HG02973 (cell line): ENCODE data around the gene DPF3.

Experiments
- ATAC-seq: cut with Tn5 transposase; IDR thresholded peaks from one replicate; pipeline ENCODE4 v1.9.1; 2021; ENCODE audit warnings: moderate library complexity; ENCODE audit not compliant: unreplicated experiment

Gene DPF3

DNA sequence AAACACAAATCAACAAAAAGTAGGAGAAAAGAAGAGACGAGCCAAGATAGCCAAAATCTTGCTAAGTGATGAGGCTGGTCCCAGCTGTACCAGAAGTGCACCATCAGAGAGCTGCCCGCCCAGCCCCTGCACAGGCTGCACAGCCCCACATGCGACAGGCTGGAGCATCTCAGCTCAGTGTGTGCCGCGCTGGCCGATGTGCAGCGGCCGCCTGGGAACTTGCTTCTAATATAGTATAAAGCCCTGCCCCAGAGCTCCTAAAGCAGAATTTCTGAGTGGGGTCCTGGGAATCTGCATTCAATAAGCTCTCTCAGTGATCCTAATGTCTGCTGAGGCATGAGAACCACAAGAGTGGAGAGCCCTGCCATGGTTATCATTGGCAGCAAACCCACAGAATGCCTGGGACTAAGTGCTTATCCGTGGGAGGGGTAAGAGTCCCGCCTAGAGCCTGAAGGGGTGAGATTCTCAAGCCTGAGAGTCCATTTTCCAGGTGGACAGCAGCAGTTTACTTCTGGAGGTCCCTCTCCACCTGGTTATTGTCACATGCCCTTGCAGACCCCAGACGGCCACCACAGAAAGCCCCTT, 171.6 kb downstream of the DPF3 start:
- ATAC-seq: no peak

DNA sequence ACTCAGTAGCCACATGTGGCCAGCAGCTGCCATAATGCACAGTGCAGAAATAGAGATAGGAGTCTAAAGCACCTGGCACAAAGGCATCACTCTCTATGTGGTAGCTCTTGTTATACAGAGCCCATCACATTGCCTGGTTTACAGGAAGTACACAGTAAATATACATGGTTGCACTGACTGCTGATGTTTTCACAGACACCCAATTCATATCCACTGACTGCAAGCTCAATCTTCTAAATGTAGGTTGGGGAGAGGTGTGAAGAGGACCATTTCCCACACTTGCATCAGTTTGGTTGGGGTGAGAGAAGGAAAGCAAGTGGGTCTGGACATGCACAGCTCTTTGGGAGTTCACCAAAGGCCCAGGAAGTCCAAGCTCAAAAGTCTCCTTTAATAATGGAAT, 172.8 kb downstream of the DPF3 start:
- ATAC-seq: no peak

DNA sequence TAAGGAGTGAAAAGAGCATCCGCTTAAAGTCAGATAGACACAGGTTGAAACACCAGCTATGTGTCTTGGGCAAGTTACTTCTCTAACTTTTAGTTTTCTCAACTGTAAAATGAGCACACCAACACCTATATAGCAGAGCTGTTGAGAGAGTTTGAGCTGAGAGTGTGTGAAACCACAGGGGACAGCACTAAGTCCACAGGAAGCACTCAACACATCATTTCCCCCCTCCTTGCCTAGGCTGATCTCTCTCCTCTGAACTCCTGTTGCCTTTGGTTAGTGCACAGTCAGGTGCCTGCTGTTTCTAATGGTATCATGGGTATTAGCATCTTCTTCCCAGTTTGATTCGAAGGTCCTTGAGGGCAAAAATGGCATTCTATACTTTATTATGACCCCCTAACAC, 176.7 kb downstream of the DPF3 start:
- ATAC-seq: no peak

DNA sequence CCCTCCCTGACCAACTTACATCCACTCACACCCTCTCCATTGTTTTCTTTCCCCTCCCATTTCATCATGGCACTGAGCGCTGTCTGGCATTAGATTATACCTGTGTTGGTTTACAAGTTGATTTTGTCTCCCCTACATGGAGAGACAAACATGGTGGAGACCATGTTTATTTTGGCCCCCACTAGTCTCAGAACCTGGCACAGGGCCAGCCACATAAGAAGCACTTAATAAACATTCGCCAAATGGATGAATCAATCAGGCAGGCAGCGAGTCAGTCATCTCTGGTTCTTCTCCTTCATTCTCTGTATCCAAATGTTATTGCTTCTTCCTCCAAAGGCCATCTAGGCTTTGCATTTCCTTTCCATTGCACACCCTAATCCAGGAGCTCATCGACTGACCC, 177.4 kb downstream of the DPF3 start:
- ATAC-seq: no peak

DNA sequence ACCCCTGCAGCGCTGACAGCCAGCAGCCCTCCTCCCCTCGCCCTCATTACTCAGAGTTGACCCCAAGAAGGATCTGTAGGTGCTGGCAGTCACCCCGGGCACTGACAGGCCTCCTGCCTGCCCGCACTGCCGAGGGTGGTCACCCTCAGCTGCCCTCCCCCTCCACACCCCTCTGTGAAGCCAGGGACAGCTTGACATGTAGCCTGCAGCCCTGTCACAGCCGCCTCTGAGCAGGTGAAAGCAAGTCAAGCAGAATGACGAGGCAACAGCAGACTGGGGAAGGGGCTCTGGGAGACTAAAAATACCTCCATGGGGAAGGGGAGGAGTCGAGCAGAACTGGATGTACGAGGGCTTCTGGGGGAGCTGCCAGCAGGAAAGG, 178.1 kb downstream of the DPF3 start:
- no peak for ATAC-seq

DNA sequence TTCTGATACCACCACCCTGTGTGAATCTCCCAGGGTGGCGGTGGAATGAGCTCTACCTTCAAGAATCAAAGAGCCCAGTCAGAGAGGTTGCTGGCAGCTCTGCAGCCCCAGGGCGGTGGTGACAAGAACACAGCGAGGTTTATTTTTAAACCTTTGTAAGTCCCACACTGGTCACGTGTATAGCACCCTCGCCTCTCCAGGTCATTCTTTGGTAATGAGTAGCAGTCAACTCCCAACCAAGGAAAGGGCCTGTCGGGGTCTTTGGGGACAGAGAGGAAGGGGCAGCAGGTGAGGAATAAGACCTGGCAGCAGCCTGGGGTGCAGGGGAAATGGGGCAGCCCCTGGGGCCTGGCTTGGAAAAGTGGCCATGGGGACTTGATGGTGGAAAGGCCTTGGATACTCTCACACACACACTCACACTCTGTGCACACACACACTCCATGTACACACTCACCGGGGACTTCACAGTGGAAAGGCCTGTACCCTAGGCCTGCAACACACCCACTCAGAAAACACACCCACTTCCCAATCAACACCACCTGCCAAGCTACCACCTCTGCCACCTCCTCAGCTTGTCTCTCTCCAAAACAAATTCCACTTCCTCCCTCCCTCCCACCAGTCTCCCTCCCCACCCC, 178.6 kb downstream of the DPF3 start:
- no peak for ATAC-seq

DNA sequence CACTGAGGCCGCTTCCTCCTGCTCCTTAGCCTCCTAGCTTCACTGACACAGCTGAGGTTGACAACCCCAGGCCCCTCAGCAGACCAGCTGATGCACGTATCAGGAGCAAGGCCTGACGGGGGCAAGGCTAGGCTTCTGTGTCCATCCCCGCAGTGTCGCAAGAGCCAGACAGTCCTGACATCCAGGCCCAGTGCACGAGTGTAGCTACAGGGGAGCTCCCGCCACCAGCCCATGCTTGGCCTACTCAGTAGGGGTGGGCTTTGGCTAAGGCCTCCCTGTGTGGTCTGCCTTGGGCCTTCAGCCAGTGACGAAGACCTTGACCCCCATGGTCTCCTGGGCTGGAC, 179.1 kb downstream of the DPF3 start:
- no peak for ATAC-seq

DNA sequence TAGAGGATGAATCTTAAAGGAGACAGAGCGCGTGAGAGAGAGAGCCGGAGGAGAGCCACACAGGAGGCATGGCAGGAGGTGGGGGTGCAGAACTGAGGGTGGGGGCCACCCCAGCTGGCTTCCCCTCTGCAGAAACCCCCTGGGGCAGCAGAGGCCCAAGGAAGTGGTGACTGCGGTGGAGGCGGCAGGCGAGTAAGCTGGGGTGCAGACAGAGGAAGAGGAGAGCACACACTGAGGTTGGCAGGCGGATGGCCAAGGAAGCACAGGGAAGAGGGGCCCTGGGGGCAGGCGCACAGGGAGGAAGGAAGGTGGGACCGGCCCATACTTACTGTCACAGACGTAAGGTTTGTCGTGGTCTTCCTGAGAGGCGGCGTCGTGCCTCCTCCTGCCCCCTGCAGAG, 179.8 kb downstream of the DPF3 start:
- no peak for ATAC-seq

DNA sequence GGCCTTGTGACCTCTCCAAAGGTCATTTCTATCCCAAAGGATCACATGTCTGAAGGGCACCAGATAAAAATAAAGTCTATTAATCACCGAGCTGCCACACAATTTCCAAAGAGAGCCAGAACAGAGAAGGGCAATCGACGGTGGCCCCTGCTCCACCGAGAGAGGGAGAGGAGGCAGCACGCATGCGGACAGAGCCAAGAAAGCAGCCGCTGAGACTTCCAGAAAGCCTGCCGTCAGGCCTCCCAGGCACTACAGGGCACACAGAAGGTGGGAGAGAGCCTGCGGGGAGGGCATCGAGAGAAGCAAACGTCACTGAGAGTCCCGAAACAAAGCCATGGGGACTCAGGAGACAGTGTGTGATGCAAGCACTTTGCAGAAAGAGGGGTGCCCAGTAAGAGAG, 182.0 kb downstream of the DPF3 start:
- ATAC-seq: no peak

DNA sequence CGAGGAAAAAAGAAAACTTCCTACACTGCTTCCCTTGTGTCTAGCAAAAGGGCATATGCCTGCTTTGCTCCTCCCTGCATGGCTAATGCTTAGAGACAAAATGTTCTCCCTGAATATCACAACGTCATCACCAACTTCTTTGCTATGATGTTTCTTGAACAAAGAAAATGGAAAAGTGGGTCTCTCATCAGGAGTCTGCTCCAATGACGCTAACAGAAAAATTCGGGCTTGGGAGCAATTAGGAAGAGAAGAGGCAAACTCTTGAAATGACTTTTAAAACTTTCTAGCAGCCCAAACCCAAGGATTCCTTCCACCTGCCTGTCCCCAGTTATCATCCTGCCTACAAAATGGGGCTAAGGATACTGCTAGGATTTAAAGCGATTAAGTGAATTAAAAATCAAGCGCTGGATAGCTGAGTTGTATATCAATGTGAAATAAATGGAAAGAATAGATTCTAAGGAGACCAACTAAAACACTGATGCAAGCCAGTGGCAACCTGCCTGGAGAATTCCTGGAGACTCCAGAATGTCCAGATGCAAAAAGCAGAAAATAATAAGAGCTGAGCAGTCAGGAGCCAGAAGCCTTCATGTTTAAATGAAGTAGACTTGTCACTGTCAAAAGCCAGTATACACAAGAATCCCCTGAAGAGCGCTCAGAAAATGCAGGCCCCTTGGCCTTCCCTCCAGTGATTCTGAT, 183.8 kb downstream of the DPF3 start:
- no peak for ATAC-seq

DNA sequence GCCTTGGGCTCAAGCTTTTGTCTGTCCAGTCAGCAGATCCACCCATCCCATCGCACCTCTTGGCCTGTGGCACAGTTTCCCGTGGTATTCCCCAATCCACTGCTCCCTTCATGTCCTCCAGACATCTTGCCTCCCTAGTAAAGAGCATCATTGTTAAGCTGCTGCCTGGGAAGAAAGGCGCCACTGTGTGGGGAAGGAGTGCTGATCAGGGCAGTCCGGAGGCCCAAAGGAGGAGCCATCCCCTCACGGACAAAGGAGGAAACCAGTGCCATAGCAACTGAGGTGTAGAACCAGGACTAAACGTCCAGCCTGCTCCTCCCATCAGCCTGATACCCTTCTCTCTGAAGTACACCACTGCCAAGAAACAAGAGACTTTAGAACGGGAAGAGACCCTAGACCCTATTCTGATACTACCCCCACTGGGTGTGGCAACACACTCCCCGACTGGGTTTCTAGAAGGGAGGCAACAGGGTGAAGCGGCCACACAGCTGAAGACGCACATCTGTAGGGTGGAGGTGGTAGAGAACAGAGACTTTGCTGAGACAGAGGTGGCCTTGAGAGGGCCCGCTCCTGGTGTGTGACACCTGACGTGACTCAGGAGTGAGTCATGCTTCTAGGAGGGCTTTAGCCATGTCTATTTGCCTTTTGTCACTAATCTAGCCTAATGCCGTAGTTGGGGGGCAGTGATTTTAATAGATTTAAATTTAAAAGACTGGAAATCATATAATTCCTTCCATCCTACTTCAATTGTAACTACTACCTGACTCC, 185.0 kb downstream of the DPF3 start:
- no peak for ATAC-seq

DNA sequence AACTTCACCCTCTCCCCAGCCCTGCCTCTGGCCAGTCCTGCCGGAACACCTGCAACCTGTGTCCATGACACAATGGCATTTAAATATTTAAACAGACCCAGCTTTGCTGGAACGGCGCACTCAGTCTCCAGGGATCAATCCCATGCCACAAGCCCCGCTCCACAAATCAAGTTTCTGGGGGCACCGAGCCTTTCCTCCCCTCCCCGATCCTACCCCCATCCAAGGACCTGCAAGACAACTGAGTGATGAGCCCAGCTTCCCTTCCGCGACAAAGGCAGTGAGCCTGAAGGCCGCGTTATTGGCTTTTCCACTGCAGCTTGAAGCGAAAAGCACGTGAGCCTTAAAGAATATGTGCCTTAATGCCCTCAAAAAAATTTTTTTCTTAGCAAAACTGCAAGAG, 185.7 kb downstream of the DPF3 start:
- ATAC-seq: no peak

DNA sequence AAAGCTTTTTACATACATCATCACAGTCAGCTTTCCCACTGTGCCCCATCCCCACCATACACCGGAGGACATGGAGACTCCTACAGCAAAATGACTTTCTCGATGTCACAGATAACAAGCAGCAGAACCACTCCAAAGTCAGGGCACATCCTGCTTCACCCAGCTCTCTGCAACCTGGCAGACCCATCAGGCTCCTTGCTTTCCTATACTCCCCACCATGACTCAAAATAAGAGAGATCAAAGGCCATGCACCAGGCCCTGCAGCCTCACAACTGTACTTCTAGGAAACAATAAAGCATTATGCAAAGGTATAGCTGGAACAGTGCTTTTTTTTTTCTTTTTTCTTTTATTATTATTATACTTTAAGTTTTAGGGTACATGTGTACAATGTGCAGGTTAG, 187.4 kb downstream of the DPF3 start:
- no peak for ATAC-seq

DNA sequence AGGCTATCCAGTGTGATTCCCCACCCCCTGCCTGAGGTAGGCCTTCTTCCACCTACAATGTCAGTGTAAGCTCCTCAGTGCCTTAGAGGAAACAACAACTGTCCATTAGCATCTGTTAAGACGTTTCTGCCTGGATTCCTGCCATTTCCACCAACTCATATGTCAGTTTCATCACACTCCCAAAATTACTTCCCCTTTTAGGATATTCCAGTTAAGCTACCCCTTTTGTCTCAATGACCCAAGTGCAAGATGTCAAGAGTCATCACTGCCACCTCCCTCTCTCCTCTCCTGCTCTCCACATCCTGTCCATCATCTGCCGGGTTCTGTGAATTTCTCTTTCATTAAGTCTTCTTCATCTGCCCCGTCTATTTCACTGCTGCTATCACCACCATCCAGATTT, 189.4 kb downstream of the DPF3 start:
- ATAC-seq: no peak

DNA sequence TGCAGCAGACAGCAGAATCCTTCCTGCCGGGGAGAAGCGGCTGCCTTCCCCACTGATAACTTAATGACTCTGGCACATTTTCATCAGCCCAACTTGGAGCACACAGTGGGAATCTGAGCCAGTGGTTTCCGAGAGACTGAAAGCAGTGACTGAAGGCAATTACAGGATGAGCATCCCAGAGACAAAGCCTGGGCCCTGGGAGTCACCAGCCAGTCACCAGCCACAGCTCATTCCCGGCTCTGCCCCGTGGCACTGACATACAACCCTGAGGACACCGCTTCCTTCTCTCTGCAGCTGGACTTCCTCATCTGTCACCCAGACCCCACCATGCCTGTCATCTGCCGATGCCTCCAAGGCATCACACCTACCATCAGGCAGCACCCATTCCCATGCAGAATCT, 192.3 kb downstream of the DPF3 start:
- no peak for ATAC-seq

DNA sequence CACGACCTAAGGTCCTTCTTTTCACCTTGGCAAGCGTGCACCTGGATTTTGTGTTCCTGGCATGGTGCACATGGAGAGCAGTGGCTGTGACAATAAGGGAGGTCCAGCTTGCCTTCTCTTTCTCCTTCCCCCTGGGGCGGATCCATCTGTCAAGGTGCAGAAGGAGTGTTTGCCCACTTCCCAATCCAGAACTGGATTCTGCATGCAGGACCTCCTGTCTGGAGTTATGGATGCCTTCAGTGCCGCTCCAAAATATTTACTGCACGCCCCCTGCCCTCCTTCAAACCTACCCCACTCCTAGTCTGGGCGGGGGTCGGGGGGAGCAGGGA, 192.7 kb downstream of the DPF3 start:
- ATAC-seq: no peak

DNA sequence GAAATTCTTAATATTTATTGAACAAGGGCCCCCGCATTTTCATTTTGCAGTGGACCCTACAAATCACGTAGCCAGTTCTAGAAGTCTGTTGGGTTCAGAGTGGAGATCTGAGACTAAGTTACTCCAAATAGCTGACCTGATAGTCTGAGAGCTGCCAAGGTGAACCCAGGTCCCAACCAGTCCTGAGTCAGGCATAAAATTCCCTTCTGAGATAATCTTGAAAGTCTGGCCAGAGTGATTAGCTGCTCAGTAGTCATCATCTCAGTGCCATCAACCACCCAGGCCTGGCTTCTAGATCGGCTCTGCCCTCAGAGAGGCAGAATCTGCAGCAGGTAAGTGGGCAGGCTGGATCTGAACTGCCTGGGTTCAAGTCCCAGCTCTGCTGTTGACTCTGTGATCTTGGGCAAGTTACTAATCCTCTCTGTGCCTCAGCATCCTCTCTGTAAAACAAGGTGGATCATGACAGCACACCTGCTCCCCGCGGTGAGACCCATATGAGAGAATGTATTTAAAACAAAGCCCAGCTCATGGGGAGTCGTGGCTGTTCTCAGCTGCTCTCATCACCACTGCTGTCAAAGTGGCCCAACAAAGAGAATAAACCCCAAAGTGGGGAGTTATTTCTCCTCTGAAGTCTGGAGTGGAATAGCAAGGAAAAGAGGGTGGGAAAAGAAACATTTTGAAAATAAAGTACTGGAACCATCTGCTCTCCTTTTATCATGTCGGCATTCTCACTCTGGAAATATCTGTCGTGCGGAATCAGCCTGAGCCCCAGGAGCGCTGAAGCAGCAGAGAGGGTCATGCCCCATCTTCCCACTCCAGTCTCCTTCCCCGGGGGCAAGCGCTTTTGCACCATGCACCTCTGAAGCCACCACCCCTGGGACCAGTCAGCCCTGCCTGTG, 193.3 kb downstream of the DPF3 start:
- no peak for ATAC-seq

DNA sequence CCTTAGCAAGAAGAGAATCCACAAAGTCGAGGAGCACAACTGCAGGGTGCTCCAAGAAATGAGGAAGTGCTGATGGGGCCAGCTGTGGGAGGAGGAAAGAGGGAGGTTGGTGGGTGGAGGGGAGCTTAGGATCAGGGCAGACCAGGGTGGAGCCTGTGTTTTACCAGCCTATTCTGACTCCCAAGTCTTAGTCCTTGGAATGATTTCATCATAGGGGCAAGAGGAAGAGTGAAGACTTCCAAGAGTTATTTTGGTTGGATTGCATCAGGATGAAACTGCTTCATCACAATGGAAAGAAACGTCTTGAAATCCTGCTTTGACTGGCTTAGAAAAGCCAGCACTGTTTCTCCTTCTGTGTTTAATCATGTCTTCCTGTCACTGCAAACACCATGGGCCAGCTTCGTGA, 194.0 kb downstream of the DPF3 start:
- ATAC-seq: no peak

DNA sequence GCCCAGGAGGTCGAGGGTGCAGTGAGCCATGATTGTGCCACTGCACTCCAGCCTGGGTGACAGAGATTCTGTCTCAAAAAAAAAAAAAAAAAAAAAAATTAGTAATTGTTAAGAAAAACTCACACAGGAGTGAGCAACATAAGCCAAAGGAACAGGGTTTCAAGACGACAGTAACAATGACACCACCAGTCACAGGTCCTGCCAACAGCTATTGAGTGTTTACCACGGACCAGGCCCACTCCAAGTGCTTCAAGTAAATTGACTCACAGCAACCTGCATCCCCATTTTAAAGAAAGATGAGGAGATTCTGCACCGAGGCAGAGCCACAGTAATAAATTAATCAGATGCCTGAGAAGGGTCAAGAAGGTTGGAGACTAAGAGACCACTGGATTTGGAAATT, 194.5 kb downstream of the DPF3 start:
- ATAC-seq: no peak

DNA sequence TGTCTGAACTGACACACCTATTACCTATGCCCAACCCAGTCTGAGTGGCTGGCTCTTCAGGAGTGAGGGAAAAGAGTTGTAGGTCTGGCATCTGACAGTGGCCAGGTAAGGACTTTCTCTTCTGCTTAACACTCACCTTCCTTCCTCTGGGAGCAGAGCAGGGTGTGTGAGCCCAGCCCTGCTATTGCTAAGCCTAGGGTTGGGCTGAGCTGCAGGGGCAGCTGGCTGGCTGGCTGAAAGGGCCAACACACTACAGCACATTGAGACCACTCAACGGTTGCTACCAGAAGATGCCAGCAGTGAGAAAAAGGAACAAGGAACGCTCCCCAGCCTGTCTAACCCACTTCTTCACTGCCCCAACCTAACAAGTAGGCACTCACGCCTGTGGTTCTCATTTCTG, 201.2 kb downstream of the DPF3 start:
- ATAC-seq: no peak

DNA sequence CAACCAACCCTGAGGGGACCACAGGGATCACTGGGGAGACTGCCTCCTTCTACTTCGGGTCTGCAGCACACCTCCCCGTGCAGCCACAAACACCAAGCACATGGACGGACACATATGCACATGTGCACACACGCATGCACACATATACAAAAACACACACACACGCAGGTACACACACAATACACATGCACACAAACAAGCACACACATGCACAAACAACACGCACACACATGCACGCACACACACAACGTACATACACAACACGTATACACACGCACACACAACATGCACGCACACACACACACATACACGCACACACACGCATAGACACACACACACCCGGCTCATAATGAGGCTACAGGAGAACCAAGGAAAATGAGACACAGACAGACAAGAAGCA, 203.6 kb downstream of the DPF3 start:
- no peak for ATAC-seq
